HL-60 (cell line): ENCODE measurements around the gene SIN3A.

ENCODE experiments used
- CTCF ChIP-seq: IDR thresholded peaks from one replicate; pipeline ENCODE4 v1.5.1; 2011; ENCODE audit warnings: low read length, control low read depth, inconsistent platforms; ENCODE audit not compliant: insufficient read depth
- POLR2AphosphoS5 ChIP-seq: IDR thresholded peaks from 2 replicates; pipeline ENCODE4 v1.6.1; 2012; ENCODE audit warnings: low read depth
- TF ChIP-seq, protein P1 (sequence below): IDR thresholded peaks from 2 replicates; pipeline ENCODE4 v1.6.1; 2012; ENCODE audit warnings: low read depth; ENCODE audit not compliant: insufficient replicate concordance

DNA sequence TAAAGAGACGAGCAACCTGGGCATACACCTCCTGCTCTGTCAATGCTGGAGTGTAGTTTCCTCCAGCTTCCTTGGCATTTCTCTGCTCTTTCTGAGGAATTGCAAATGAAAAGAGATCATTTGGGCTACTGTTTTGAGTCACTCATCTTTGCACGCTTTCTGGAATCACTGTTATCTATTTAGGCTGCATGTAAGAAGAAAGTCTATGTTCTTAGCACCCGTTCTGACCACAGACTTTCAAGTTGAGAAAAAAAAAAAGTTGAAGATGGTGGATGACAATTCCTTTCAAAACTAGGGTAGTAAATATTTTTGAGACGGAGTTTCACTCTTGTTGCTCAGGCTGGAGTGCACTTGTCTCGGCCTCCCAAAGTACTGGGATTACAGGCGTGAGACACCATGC is 41.3 kb downstream of the SIN3A start:
- no peak for TF ChIP-seq CTCF
- TF ChIP-seq POLR2AphosphoS5, result no peak
- TF ChIP-seq, protein P1, sequence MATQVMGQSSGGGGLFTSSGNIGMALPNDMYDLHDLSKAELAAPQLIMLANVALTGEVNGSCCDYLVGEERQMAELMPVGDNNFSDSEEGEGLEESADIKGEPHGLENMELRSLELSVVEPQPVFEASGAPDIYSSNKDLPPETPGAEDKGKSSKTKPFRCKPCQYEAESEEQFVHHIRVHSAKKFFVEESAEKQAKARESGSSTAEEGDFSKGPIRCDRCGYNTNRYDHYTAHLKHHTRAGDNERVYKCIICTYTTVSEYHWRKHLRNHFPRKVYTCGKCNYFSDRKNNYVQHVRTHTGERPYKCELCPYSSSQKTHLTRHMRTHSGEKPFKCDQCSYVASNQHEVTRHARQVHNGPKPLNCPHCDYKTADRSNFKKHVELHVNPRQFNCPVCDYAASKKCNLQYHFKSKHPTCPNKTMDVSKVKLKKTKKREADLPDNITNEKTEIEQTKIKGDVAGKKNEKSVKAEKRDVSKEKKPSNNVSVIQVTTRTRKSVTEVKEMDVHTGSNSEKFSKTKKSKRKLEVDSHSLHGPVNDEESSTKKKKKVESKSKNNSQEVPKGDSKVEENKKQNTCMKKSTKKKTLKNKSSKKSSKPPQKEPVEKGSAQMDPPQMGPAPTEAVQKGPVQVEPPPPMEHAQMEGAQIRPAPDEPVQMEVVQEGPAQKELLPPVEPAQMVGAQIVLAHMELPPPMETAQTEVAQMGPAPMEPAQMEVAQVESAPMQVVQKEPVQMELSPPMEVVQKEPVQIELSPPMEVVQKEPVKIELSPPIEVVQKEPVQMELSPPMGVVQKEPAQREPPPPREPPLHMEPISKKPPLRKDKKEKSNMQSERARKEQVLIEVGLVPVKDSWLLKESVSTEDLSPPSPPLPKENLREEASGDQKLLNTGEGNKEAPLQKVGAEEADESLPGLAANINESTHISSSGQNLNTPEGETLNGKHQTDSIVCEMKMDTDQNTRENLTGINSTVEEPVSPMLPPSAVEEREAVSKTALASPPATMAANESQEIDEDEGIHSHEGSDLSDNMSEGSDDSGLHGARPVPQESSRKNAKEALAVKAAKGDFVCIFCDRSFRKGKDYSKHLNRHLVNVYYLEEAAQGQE, result no peak
